GM12891 (cell line): ENCODE results near the gene LRRC17.

Experiments used
- PAX5 ChIP-seq: IDR thresholded peaks from 2 replicates; pipeline ENCODE4 v1.6.1; 2011; ENCODE audit warnings: low read length, moderate library complexity, mild to moderate bottlenecking; ENCODE audit not compliant: insufficient read depth, severe bottlenecking
- POLR2A ChIP-seq: IDR thresholded peaks from 2 replicates; pipeline ENCODE4 v1.6.1; 2011; ENCODE audit warnings: low read depth, low read length, control low read depth
- POLR2AphosphoS5 ChIP-seq: IDR thresholded peaks from 2 replicates; pipeline ENCODE4 v1.6.1; 2011; ENCODE audit warnings: low read depth, low read length, control low read depth
- POU2F2 ChIP-seq: IDR thresholded peaks from 2 replicates; pipeline ENCODE4 v1.6.1; 2011; ENCODE audit warnings: low read depth, mild to moderate bottlenecking, control low read depth, low read length, moderate library complexity
- SPI1 ChIP-seq: IDR thresholded peaks from 2 replicates; pipeline ENCODE4 v1.6.1; 2011; ENCODE audit warnings: low read depth, low read length, control low read depth
- TAF1 ChIP-seq: IDR thresholded peaks from 2 replicates; pipeline ENCODE4 v1.6.1; 2011; ENCODE audit warnings: low read depth, low read length, control low read depth

- TF ChIP-seq POLR2AphosphoS5, result no peak
- no peak for TF ChIP-seq TAF1
- TF ChIP-seq SPI1, result no peak
- TF ChIP-seq POLR2A, result no peak
- no peak for TF ChIP-seq PAX5
- TF ChIP-seq POU2F2, result no peak
Measured at GRCh38 chr7:102908676-102909075, 4.1 kb upstream of the LRRC17 start.
